ENCODE results near the gene TSC22D4.

DNA sequence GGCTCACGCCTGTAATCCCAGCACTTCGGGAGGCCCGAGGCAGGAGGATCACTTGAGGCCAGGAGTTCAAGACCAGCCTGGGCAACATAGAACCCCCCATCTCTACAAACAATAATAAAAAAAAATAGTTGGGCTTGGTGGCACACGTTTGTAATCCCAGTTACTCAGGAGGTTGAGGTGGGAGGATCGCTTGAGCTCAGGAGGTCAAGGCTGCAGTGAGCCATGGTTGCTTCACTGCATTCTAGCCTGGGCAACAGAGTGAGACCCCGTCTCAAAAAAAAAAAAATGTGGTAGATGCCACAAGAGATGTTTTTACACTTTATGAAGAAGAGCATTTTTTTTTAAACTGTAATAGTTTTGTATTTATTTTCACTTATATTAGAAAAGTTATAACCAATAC lies 17.5 kb upstream of the TSC22D4 start:
- no peak for TF ChIP-seq POLR2A (IDR thresholded peaks at IDR 0.05; ENCODE audit: low read depth, low read length)
- no peak for TF ChIP-seq JUN (IDR thresholded peaks at IDR 0.05; ENCODE audit: borderline replicate concordance, insufficient read depth, insufficient read length, low read depth)
- no peak for TF ChIP-seq MYC (IDR thresholded peaks at IDR 0.05; ENCODE audit: low read depth, low read length)
